Muscle of arm (tissue), 14 donors: ENCODE measurements around the gene NYAP2. TPM values are rescaled to one million over a fixed set of nuclear protein-coding genes. Genes with fewer than 3 reads are reported as not detected.

Experiments used
- DNase-seq: peaks from one replicate; pipeline ENCODE4 v3.0.0-alpha.2; 2013
- long read RNA-seq, 11 donors: transcript quantifications; one replicate each; lab custom pipeline, GENCODE V29; 2026
- polyA plus RNA-seq, 12 donors: library from polyadenylated mRNA; unstranded; fragments of 120-200 nt; gene quantifications; one replicate each; pipeline ENCODE4 v1.2.1, GENCODE V29; 2013; ENCODE audit not compliant: insufficient read length in 12 of 12

NYAP2 gene
- under 1 TPM in 9 of 12 donors, not detected in 3; 0.07 to 0.65 (median 0.23) TPM for polyA plus RNA-seq
- long read RNA-seq, donor 1, result 0 reads
- long read RNA-seq, donor 2, result 0 reads
- long read RNA-seq, donor 3, result 0 reads
- long read RNA-seq, donor 4, result 0 reads
- long read RNA-seq, donor 5, result 0 reads
- long read RNA-seq, donor 6, result 0 reads
- long read RNA-seq, donor 7, result 0 reads
- long read RNA-seq, donor 8, result 0 reads
- long read RNA-seq, donor 9, result 0 reads
- long read RNA-seq, donor 10, result 0 reads
- long read RNA-seq, donor 11, result 0 reads

DNA sequence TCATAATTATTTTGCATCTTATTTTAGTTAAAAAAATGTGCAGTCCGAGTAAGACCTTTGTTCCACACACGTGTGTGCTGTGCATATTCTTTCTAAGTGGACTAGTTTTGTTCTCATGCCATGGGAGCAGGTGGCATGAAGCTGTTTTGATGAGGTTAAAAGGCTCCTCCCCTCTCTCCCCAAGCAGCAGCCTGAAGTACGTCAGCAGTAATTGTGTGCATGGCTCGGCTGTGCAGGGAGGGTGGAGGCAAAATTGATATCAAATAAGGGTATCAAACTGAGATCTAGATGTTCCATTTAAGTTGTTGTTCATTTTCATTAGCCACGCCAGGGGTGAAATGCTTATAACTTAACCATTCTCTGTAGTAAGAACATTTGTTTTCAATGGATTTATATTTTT is at the start of gene NYAP2:
TSS of gene NYAP2 (plus strand) at position 207 of the 400 bp plus-strand sequence. CDS start 9,171 bp downstream, outside the sequence.
- no peak for DNase-seq

DNA sequence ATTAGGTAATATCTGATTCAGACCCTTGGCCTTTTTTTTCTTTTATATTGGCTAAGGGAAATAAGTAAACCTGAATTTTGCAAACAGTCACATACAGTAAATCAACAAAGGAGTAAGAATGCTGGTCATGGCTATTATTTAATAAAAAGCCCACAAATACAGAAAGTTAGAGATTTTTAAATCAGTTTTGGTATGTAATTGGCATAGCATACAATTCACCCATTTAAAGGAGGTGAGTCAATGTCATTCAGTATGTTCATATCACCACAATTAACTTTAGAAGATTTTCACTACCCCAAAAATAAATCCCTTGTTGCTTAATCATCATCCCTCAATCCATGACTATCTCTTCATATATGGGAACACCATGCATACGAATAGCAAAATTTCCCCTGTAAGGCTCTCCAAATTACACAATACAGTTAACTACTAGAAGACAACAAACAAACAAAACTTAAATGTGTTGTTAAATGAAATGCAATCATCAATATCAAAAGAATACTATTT is 45.9 kb upstream of the NYAP2 start:
- no peak for DNase-seq

DNA sequence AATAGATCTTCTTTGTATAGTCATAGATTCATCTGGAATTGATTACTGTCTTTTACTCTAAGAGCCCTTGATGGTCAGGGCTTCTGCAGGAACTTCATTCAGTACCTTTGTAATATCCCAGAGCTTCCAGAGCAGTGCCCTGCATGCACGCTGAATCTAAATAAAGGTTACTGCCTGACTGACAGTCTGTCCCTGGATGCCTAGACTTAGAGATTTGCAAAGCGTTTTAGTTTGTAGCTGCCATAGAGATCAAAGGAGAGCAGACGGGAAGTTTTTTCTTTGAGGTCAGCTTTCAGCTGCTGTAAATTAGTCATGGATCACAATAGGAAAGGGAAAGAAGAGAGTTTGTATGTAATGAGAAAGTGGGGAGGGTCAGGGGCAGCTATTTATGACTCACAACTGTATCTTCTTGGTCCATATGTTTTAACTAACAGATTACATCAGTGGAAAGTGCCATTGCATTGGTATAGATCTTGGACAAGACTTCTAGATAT is 45.2 kb upstream of the NYAP2 start:
- no peak for DNase-seq

DNA sequence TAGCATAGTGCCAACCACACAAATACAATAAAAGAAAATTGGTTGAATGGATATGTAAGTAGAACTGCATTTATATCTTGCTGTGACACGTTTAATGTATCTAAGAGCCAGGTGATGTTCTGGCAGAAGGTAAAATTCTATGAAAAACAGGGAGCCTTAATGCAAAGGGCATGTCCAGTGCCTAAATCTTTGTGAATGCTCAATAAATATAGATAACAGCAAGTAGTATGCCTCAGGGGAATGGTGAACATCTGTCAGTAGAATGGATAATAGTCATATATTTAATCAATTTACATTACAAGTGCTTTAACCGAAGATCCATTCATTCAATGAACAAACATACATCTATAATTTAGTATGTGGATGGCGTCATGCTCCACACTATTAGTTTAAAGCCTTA is 43.7 kb upstream of the NYAP2 start:
- DNase-seq, result no peak

DNA sequence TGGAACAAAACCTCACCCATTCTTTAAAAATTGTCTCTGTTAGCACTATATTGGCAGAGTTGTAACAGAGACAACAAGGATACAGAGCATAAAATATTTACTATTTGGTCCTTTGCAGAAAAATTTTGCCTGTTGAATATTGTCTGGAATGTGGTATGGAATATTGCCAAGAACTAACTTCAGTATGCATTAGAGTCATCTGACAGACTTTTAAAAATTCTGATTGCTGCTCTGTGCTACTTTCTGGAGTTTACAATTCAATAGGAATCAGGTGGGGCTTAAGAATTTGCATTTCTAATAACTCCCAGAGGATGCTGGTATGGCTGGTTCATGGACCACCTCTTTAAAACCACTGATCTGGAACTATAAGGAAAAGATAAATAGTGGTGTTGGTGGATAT is 32.8 kb upstream of the NYAP2 start:
- DNase-seq, result no peak

GRCh38 chr2:225367482-225367881 is 32.0 kb upstream of the NYAP2 start:
- no peak for DNase-seq

DNA sequence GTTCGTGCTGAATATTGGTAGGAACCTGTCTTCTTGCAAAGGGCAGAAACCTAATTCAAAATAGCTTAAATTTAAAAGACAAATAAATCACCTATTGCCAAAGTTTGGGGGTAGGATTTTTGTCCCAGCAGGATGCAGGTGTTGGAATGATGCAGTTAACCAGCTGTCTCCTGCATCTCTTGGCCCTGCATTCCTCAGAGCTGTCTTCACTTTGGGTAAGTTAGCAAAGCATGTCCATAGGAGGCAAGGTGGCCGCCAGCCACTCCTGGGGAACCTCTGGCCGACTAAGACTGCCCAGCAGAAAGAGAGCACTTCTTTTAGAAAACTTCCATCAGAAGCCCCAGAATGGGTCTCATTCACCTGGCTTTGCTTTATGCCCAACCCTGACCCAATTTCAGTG is 20.5 kb upstream of the NYAP2 start:
- no peak for DNase-seq

DNA sequence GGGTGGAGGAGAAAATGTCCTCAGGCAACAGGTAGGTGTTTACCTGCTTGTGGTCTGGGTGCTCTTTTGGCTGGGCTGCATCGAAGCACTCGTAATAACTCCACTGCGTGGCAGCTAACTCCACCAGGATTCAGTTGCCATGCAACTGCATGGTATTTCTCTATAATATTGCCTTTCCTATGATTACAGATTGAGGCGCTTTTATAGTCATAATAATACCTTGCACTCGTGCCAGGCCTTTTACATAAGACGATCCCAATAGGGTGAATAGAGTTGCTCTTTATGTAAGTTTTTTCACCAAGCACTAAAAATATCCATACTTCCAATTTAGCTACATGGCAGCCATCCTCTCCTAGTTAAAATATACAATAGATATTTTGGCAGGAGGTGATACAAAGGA is 19.7 kb upstream of the NYAP2 start:
- no peak for DNase-seq

- DNase-seq, result no peak
Observed at GRCh38 chr2:225381609-225382008, 17.9 kb upstream of the NYAP2 start.

GRCh38 chr2:225398372-225398771 is 1.1 kb upstream of the NYAP2 start:
- DNase-seq, result no peak

GRCh38 chr2:225400060-225400511 is 576 bp downstream of the NYAP2 start:
- DNase-seq, result peak; percentile 54

DNA sequence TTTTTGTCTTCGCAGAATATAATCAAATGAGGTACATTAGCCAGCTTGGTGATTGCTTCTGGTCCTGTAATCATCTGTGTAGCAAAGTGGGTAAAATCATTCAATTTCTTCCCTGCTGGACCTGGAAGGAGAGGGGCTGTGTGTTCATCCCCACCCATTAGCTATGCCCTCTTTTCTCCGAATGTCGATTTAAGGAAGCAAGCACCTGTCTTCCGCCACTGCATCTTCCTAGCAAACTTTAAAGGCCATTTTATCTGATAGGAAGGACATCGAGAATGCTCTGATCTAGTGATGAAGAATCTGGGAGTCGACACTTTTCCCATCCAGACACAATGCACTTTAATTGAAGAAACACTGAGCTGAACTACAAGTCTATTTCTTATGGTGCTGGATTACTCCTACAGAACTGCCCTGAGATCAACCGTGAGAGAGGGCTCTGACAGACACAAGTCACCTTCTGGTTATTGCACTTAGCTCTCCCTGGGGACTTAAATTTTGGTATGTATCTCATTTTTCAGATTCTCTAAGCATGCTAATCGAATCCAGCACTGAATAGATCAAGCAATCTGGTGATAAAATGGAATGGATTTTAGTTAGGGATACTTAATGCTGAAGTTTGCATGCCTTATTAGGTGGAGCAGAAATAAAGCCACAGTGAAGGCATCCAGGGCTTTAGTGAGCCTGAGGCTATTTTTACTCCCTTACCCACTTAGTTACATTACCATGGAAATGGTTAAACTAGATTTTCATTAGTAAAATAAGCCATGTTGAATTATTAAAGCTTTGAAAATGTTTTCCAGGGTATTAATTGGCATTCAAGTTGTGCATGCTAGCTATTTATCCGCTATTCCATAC is 1.3 kb downstream of the NYAP2 start:
- no peak for DNase-seq

- DNase-seq, result no peak
Observed at GRCh38 chr2:225402210-225402776, 2.8 kb downstream of the NYAP2 start.

DNA sequence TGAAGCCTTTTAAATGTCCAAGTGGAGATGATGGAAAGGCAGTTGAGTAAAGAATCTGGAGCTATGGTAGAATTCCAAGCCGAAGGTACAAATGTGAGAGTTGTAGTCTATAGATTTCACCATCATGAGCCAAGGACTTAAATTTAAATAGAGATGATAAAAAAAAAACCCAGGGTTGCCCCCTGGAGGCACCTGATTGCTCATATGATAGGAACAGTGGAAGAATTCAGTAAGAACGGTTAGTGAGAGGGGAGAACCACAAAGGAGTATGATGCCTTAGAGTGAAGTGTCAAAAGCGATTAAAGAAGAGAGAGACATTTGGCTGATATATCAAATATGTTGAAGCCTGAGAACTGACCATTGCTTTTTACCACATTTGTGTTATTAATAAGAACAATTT is 11.9 kb downstream of the NYAP2 start:
- no peak for DNase-seq

DNA sequence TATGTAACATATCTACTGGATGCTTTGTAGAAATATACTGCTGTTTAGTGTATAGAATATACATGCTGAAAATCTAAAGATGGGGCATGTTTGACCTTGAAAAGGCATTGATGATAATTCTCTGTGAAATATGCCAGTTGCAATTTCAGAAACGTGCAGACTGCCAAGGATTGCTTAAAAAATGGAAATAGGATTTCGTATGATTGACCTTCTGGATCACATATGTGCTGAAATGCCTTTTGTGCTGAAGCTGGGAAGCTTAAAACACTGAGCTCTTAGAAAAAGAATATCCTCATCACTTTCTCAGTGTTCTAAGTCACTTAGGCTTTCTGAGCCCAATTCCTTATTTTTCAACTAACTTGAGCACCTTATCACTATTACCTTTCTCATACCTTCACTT is 14.3 kb downstream of the NYAP2 start:
- DNase-seq, result no peak

DNA sequence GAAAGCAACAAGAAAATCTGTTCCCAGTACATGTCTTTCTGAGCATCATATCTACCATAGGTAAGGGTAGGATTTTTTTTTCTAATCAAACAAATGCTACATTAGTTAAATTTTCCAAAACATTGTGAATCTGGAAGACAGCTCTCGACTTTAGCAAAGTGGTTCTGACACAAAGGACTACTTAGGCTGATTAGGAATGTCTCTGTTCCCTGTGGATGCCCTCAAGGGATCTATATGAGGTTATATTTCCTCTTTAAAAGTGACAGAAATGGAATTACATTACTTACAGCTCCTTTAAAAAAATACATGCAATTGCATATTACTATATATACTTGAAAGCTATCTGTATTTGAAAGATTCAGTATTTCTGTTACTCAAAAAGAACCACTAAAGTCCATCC is 15.4 kb downstream of the NYAP2 start:
- DNase-seq, result no peak

- no peak for DNase-seq
Observed at GRCh38 chr2:225415341-225415740, 15.8 kb downstream of the NYAP2 start.

- DNase-seq, result no peak
Observed at GRCh38 chr2:225415792-225416191, 16.3 kb downstream of the NYAP2 start.

DNA sequence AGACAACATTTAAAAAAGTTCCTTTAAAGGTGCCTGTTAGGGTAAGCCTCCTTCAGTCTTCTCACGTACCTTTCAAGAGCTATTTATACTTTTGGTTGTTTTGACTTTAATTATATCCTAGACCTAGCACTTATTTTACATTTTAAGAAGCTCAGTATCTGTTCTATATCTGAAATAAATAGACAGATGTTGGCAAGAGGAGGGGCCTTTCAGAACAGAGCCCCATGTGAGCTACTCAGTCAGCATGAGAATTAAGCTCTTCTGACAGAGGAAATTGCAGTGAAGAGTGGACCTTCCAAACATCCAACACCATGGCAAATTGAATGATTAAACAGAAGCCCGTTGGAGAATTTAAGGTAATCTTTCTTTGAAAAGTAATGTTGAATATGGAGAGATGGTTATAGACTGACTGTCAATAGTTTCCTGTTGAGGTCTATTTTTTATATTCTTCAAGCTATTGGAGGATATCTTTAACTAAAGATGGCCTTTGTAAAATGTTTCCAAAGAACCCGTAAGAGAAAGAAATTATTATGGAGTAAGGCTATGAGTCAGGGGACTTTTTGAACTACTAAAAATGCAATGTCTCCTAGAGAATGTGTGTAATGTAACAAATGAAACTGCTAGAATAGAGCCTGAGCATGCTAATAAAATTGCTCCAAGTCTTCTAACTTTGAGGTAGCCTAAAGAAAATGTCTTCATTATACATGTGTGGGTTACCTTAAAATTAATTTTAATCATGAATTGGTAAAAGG is 17.3 kb downstream of the NYAP2 start:
- no peak for DNase-seq

DNA sequence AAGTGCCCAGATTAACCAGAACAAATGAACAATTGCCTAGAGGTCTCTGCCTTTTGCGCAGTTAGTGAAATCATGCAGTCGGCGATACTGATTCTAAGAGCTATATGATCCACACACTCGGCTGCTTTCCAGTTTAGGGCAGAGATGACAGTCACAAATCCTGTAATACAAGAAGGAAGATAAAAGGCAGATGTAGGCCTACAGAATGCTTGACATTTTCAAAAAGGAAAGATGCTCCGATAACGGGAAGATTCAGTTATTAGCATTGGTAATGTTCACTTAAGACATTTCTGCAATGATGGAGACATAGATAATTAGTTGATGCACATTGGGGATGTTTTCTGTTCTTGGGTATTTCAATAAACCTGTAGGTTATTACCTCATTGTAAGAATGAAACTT is 19.5 kb downstream of the NYAP2 start:
- no peak for DNase-seq

DNA sequence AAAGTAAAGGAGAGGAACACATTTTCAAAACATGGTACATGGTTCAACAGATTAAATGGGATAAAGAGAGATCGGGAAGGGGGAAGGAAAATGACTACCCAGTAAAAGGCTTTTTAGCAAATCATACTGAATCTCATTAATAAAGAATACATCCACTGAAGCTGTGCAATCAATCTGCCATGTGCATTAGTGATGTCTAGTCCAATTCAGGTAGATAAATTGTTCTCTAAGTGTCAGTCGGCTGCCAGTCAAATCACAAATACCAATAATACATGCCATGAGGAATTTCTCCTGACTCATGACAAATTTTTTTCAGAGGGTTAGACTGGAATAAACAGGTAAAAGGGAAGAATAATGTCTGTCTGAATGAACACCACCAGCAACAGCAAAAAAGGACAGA is 22.6 kb downstream of the NYAP2 start:
- no peak for DNase-seq

GRCh38 chr2:225425284-225425683 is 25.8 kb downstream of the NYAP2 start:
- DNase-seq, result no peak
